Measurements from ENCODE around the gene MGST2.
"Not testable (repeated sequence)": the region's sequence is repeated elsewhere in the genome, so short reads cannot be mapped to it uniquely, and the experiment has no call there.

MGST2 gene

GRCh38 chr4:139685180-139685579 lies 19.6 kb downstream of the MGST2 start:
- Histone ChIP-seq H3K4me1 (ENCODE audit: control insufficient read depth, insufficient read depth, low read length, unreplicated experiment) (no peaks in the 10 kb centered on the region), H3K36me3 (ENCODE audit: insufficient read depth, low read length) (peaks cover 7% of the 10 kb centered on the region; the same call in 1 of the 2 replicates), H3K27me3 (ENCODE audit: insufficient read depth, low read length) (no peaks in the 10 kb centered on the region), H3K79me2 (ENCODE audit: control insufficient read depth, insufficient read depth, low read length, unreplicated experiment) (no peaks in the 10 kb centered on the region), H3K4me3 (ENCODE audit: low read depth, low read length) (no peak overlapping the region), H2AFZ (ENCODE audit: low read length, unreplicated experiment) (no peak overlapping the region), H3K27ac (ENCODE audit: low read depth, low read length) (no peak overlapping the region)

- H3K4me3 ChIP-seq (ENCODE audit: low read depth, low read length) = no peak overlapping the region
- no peaks in the 10 kb centered on the region for H3K27me3 ChIP-seq (ENCODE audit: insufficient read depth, low read length)
- H3K79me2 ChIP-seq (ENCODE audit: control insufficient read depth, insufficient read depth, low read length, unreplicated experiment) = no peaks in the 10 kb centered on the region
- peaks cover 7% of the 10 kb centered on the region; the same call in 1 of the 2 replicates for H3K36me3 ChIP-seq (ENCODE audit: insufficient read depth, low read length)
- no peak overlapping the region for H3K27ac ChIP-seq (ENCODE audit: low read depth, low read length)
- no peaks in the 10 kb centered on the region for H3K4me1 ChIP-seq (ENCODE audit: control insufficient read depth, insufficient read depth, low read length, unreplicated experiment)
- H2AFZ ChIP-seq (ENCODE audit: low read length, unreplicated experiment) = no peak overlapping the region
Observed at GRCh38 chr4:139686130-139686529, 20.5 kb downstream of the MGST2 start.

GRCh38 chr4:139686988-139687387 lies 21.4 kb downstream of the MGST2 start:
- Histone ChIP-seq H3K27me3 (ENCODE audit: insufficient read depth, low read length) (no peaks in the 10 kb centered on the region), H2AFZ (ENCODE audit: low read length, unreplicated experiment) (no peak overlapping the region), H3K27ac (ENCODE audit: low read depth, low read length) (no peak overlapping the region), H3K4me3 (ENCODE audit: low read depth, low read length) (no peak overlapping the region), H3K4me1 (ENCODE audit: control insufficient read depth, insufficient read depth, low read length, unreplicated experiment) (no peaks in the 10 kb centered on the region), H3K79me2 (ENCODE audit: control insufficient read depth, insufficient read depth, low read length, unreplicated experiment) (no peaks in the 10 kb centered on the region), H3K36me3 (ENCODE audit: insufficient read depth, low read length) (peaks cover 7% of the 10 kb centered on the region; the same call in 1 of the 2 replicates)

GRCh38 chr4:139689093-139689722 lies 23.6 kb downstream of the MGST2 start:
- H3K79me2 ChIP-seq (ENCODE audit: control insufficient read depth, insufficient read depth, low read length, unreplicated experiment) = no peaks in the 10 kb centered on the region

GRCh38 chr4:139690419-139690818 lies 24.8 kb downstream of the MGST2 start:
- H3K4me1 ChIP-seq (ENCODE audit: control insufficient read depth, insufficient read depth, low read length, unreplicated experiment) = no peaks in the 10 kb centered on the region

More at GRCh38 chr4:139689093-139689722, 23.6 kb downstream of the MGST2 start:
- Histone ChIP-seq H3K4me1 (ENCODE audit: control insufficient read depth, insufficient read depth, low read length, unreplicated experiment) (no peaks in the 10 kb centered on the region), H3K4me3 (ENCODE audit: low read depth, low read length) (no peak overlapping the region), H2AFZ (ENCODE audit: low read length, unreplicated experiment) (no peak overlapping the region), H3K27me3 (ENCODE audit: insufficient read depth, low read length) (no peaks in the 10 kb centered on the region), H3K36me3 (ENCODE audit: insufficient read depth, low read length) (peaks cover 6% of the 10 kb centered on the region; the same call in 1 of the 2 replicates), H3K27ac (ENCODE audit: low read depth, low read length) (no peak overlapping the region)

GRCh38 chr4:139692309-139693012 lies 26.8 kb downstream of the MGST2 start:
- Histone ChIP-seq H2AFZ (ENCODE audit: low read length, unreplicated experiment) (no peak overlapping the region), H3K4me3 (ENCODE audit: low read depth, low read length) (no peak overlapping the region), H3K36me3 (ENCODE audit: insufficient read depth, low read length) (no peaks in the 10 kb centered on the region), H3K27me3 (ENCODE audit: insufficient read depth, low read length) (no peaks in the 10 kb centered on the region), H3K4me1 (ENCODE audit: control insufficient read depth, insufficient read depth, low read length, unreplicated experiment) (no peaks in the 10 kb centered on the region), H3K27ac (ENCODE audit: low read depth, low read length) (no peak overlapping the region), H3K79me2 (ENCODE audit: control insufficient read depth, insufficient read depth, low read length, unreplicated experiment) (no peaks in the 10 kb centered on the region)

More at GRCh38 chr4:139690419-139690818, 24.8 kb downstream of the MGST2 start:
- H3K27me3 ChIP-seq (ENCODE audit: insufficient read depth, low read length) = no peaks in the 10 kb centered on the region
- H2AFZ ChIP-seq (ENCODE audit: low read length, unreplicated experiment) = no peak overlapping the region
- H3K79me2 ChIP-seq (ENCODE audit: control insufficient read depth, insufficient read depth, low read length, unreplicated experiment) = no peaks in the 10 kb centered on the region
- H3K4me3 ChIP-seq (ENCODE audit: low read depth, low read length) = no peak overlapping the region
- H3K36me3 ChIP-seq (ENCODE audit: insufficient read depth, low read length) = no peaks in the 10 kb centered on the region
- H3K27ac ChIP-seq (ENCODE audit: low read depth, low read length) = no peak overlapping the region

- Histone ChIP-seq H3K79me2 (ENCODE audit: control insufficient read depth, insufficient read depth, low read length, unreplicated experiment) (no peaks in the 10 kb centered on the region), H3K36me3 (ENCODE audit: insufficient read depth, low read length) (no peaks in the 10 kb centered on the region), H3K4me1 (ENCODE audit: control insufficient read depth, insufficient read depth, low read length, unreplicated experiment) (no peaks in the 10 kb centered on the region), H3K27me3 (ENCODE audit: insufficient read depth, low read length) (no peaks in the 10 kb centered on the region), H3K4me3 (ENCODE audit: low read depth, low read length) (no peak overlapping the region), H3K27ac (ENCODE audit: low read depth, low read length) (no peak overlapping the region), H2AFZ (ENCODE audit: low read length, unreplicated experiment) (no peak overlapping the region)
Observed at GRCh38 chr4:139694522-139695107, 29.0 kb downstream of the MGST2 start.

GRCh38 chr4:139696491-139696890 lies 30.9 kb downstream of the MGST2 start:
- Histone ChIP-seq H3K27ac (ENCODE audit: low read depth, low read length) (no peak overlapping the region), H3K4me1 (ENCODE audit: control insufficient read depth, insufficient read depth, low read length, unreplicated experiment) (no peaks in the 10 kb centered on the region), H3K27me3 (ENCODE audit: insufficient read depth, low read length) (no peaks in the 10 kb centered on the region), H3K36me3 (ENCODE audit: insufficient read depth, low read length) (no peaks in the 10 kb centered on the region), H3K4me3 (ENCODE audit: low read depth, low read length) (no peak overlapping the region), H2AFZ (ENCODE audit: low read length, unreplicated experiment) (no peak overlapping the region), H3K79me2 (ENCODE audit: control insufficient read depth, insufficient read depth, low read length, unreplicated experiment) (no peaks in the 10 kb centered on the region)

- not testable (repeated sequence) for H2AFZ ChIP-seq (ENCODE audit: low read length, unreplicated experiment); H3K36me3 ChIP-seq (ENCODE audit: insufficient read depth, low read length); H3K79me2 ChIP-seq (ENCODE audit: control insufficient read depth, insufficient read depth, low read length, unreplicated experiment); H3K4me1 ChIP-seq (ENCODE audit: control insufficient read depth, insufficient read depth, low read length, unreplicated experiment); H3K4me3 ChIP-seq (ENCODE audit: low read depth, low read length); H3K27ac ChIP-seq (ENCODE audit: low read depth, low read length); H3K27me3 ChIP-seq (ENCODE audit: insufficient read depth, low read length)
Observed at GRCh38 chr4:139698167-139698925, 32.7 kb downstream of the MGST2 start.

- Histone ChIP-seq H3K36me3 (ENCODE audit: insufficient read depth, low read length) (peaks cover 4% of the 10 kb centered on the region; the same call in 1 of the 2 replicates), H3K27me3 (ENCODE audit: insufficient read depth, low read length) (no peaks in the 10 kb centered on the region), H3K4me1 (ENCODE audit: control insufficient read depth, insufficient read depth, low read length, unreplicated experiment) (no peaks in the 10 kb centered on the region), H3K79me2 (ENCODE audit: control insufficient read depth, insufficient read depth, low read length, unreplicated experiment) (no peaks in the 10 kb centered on the region), H3K27ac (ENCODE audit: low read depth, low read length) (no peak overlapping the region), H2AFZ (ENCODE audit: low read length, unreplicated experiment) (no peak overlapping the region), H3K4me3 (ENCODE audit: low read depth, low read length) (no peak overlapping the region)
Observed at GRCh38 chr4:139700568-139700967, 34.9 kb downstream of the MGST2 start.

Measured in ACC112 (cell line).